ENCODE results near the gene ADSL.

DNA sequence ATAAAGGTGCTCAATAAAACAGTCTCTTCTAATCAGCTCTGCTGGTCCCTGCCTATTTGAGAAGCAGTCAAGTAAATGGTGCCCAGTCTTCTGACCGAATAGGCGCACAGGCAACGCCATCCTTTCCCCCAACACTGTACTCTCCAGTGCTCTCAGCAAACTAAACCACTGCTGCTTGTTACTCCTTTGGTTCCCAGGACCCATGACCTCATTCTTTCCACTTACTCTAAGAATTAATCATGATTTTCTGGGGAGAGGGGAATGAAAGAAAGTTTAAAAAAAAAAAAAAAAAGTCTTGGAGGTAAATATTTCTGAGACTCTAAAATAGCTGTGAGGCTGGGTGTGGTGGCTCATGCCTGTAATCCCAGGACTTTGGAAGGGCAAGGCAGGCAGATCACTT lies 87.8 kb downstream of the ADSL start:
- TF ChIP-seq POLR2A (IDR thresholded peaks at IDR 0.05), result no peak
- TF ChIP-seq, protein P1, sequence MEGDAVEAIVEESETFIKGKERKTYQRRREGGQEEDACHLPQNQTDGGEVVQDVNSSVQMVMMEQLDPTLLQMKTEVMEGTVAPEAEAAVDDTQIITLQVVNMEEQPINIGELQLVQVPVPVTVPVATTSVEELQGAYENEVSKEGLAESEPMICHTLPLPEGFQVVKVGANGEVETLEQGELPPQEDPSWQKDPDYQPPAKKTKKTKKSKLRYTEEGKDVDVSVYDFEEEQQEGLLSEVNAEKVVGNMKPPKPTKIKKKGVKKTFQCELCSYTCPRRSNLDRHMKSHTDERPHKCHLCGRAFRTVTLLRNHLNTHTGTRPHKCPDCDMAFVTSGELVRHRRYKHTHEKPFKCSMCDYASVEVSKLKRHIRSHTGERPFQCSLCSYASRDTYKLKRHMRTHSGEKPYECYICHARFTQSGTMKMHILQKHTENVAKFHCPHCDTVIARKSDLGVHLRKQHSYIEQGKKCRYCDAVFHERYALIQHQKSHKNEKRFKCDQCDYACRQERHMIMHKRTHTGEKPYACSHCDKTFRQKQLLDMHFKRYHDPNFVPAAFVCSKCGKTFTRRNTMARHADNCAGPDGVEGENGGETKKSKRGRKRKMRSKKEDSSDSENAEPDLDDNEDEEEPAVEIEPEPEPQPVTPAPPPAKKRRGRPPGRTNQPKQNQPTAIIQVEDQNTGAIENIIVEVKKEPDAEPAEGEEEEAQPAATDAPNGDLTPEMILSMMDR (IDR thresholded peaks at IDR 0.05), result no peak
- no peak for TF ChIP-seq POLR2AphosphoS5 (IDR thresholded peaks at IDR 0.05; ENCODE audit: insufficient read depth in 1 of 2, low read depth in 1 of 2)
